Psoas muscle (tissue), 8 donors: ENCODE data around the gene SSTR5. TPM values are rescaled to one million over a fixed set of nuclear protein-coding genes. Genes with fewer than 3 reads are reported as not detected.

Experiments
- ATAC-seq, 4 donors: fragments of 200-7000 bp; cut with Tn5 transposase; one replicate each; pipeline ENCODE4 v1.9.1; 2020; ENCODE audit warnings: moderate library complexity in 3 of 4, mild to moderate bottlenecking in 2 of 4
- DNase-seq, 2 donors: peaks; one replicate each; pipeline ENCODE4 v3.0.0-alpha.2; 2020
- H3K27ac ChIP-seq: fragments of 200-600 bp; one replicate; pipeline ENCODE4 v1.8.0; 2022
- H3K27me3 ChIP-seq, 3 donors: fragments of 200-600 bp in 1 of 3; one replicate each; pipeline versions ENCODE4 v1.6.1 to v1.8.0; 2013 to 2022; ENCODE audit warnings: low read length in 2 of 3, mild to moderate bottlenecking in 2 of 3, moderate library complexity in 1 of 3; ENCODE audit not compliant: insufficient read depth in 3 of 3
- H3K36me3 ChIP-seq, 2 donors: fragments of 200-600 bp in 1 of 2; one replicate each; pipeline versions ENCODE4 v1.6.1 to v1.8.0; 2013 to 2022; ENCODE audit warnings: low read depth in 1 of 2, mild to moderate bottlenecking in 1 of 2, moderate library complexity in 1 of 2; ENCODE audit not compliant: insufficient read depth in 1 of 2
- H3K4me1 ChIP-seq: fragments of 200-600 bp; one replicate; pipeline ENCODE4 v1.8.0; 2022
- H3K4me3 ChIP-seq: fragments of 200-600 bp; one replicate; pipeline ENCODE4 v1.8.0; 2022; ENCODE audit warnings: mild to moderate bottlenecking
- H3K9me3 ChIP-seq: fragments of 200-600 bp; one replicate; pipeline ENCODE4 v1.8.0; 2022
- WGBS, 3 donors: extraction: QIAGEN DNeasy Blood & Tissue Kit; methylation state at CpG; one replicate each; pipeline versions ENCODE4 v1.1.6 to v1.1.7; 2013; 5-methylcytosine and 5-hydroxymethylcytosine counted together
- intact Hi-C, 2 donors: fragments of 100-400 bp; cut with DNase I; formaldehyde crosslinking; loops; one replicate each; pipeline versions ENCODE4 v1.11.0 to v1.14.2; 2022
- polyA plus RNA-seq, 3 donors: library from polyadenylated mRNA; stranded (reverse); fragments of 200-250 nt; gene quantifications; one replicate each; pipeline ENCODE4 v1.2.3, GENCODE V29; 2013
- total RNA-seq, 4 donors: library from RNA; stranded (reverse); fragmentation: NEBNext Ultra II Directional in 2 of 4; extraction: Animal tissue kit (Norgen Biotek cat#: 25700) in 2 of 4; gene quantifications; one replicate each; pipeline versions ENCODE4 v1.2.1 to v1.2.4, GENCODE V29; 2021 to 2023
- TF ChIP-seq, protein P1 (sequence below): fragments of 200-600 bp; IDR thresholded peaks from one replicate; pipeline ENCODE4 v1.8.0; 2022; ENCODE audit warnings: antibody characterized with exemption
- donor health status: healthy with polysubstance abuse.
- donor health status: DM: no; HTN: no; CAD: no; lungs with moderate emphysema.
- donor health status: Bipolar disorder and iron deficiency.
- donor health status: healthy.
- donor health status: DM: yes; HTN: yes; CAD: no.
- donor health status: DM: no; HTN: no; CAD: no.
- donor health status: DM: no; HTN: no; CAD: no.
- donor health status: DM: yes; HTN: yes; CAD: no.

The SSTR5 gene
- total and polyA plus RNA-seq, 7 donors = 0.03 to 0.32 (median 0.08) TPM; not detected in 3

GRCh38 chr16:1070084-1070863, 2.3 kb upstream of the SSTR5 start:
- ATAC-seq = no peak
- TF ChIP-seq, protein P1, sequence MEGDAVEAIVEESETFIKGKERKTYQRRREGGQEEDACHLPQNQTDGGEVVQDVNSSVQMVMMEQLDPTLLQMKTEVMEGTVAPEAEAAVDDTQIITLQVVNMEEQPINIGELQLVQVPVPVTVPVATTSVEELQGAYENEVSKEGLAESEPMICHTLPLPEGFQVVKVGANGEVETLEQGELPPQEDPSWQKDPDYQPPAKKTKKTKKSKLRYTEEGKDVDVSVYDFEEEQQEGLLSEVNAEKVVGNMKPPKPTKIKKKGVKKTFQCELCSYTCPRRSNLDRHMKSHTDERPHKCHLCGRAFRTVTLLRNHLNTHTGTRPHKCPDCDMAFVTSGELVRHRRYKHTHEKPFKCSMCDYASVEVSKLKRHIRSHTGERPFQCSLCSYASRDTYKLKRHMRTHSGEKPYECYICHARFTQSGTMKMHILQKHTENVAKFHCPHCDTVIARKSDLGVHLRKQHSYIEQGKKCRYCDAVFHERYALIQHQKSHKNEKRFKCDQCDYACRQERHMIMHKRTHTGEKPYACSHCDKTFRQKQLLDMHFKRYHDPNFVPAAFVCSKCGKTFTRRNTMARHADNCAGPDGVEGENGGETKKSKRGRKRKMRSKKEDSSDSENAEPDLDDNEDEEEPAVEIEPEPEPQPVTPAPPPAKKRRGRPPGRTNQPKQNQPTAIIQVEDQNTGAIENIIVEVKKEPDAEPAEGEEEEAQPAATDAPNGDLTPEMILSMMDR = no peak
- no peak overlapping the region for H3K27ac ChIP-seq
- WGBS, 3 donors = 28 to 33% (median 29%) methylated on average over 30 to 32 of the region's 32 CpGs
- no peaks in the 10 kb centered on the region for H3K9me3 ChIP-seq
- no peaks in the 10 kb centered on the region for H3K4me1 ChIP-seq
- H3K4me3 ChIP-seq = no peak overlapping the region
- intact Hi-C loops = no loop called here
- no peak for DNase-seq
- no peaks in the 10 kb centered on the region for H3K36me3 ChIP-seq
- peaks cover 0 to 79% (median 39%) of the 10 kb centered on the region in 3 donors for H3K27me3 ChIP-seq

DNA sequence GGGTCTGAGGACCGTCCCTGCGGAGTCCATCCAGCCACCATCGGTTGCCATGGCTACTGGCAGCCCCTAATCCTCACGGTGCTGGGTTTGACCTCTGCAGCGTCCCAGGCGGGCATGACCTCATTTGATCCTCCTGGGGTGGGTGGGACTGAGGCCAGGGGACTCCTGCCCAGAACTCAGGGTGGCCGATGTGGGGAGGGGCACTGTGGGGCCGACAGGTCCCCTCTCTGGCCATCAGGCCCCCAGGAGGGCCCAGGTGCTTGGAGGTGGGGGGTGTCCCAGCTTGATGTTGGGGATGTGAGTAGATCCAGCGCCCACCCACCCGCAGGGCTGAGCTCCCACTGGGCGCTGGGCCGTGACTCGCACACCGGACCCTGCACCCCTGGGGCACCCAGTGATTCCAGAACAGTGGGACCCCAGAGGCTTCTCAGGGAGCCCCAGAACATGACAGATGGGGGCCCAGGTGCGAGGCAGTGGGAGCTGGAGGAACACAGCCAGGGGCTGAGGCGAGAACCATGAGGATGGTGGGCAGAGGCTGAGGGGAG, 1.6 kb upstream of the SSTR5 start:
- TF ChIP-seq, protein P1 = no peak
- Histone ChIP-seq H3K9me3 (no peaks in the 10 kb centered on the region), H3K4me3 (no peak overlapping the region), H3K27me3 (peaks cover 0 to 77% (median 38%) of the 10 kb centered on the region in 3 donors), H3K4me1 (no peaks in the 10 kb centered on the region), H3K27ac (no peak overlapping the region), H3K36me3 (no peaks in the 10 kb centered on the region)
- DNase-seq = no peak
- 19 to 27% (median 26%) methylated on average over 15 to 16 of the region's 16 CpGs for WGBS, 3 donors
- intact Hi-C loops = no loop called here
- no peak for ATAC-seq

- intact Hi-C loops = no loop called here
- no peak overlapping the region for H3K4me3 ChIP-seq
- TF ChIP-seq, protein P1 = no peak
- H3K4me1 ChIP-seq = no peaks in the 10 kb centered on the region
- peaks cover 0 to 80% (median 38%) of the 10 kb centered on the region in 3 donors for H3K27me3 ChIP-seq
- WGBS, 3 donors = 6 to 8% (median 6%) methylated on average over 30 of the region's 30 CpGs
- no peak for DNase-seq
- ATAC-seq = no peak
- no peaks in the 10 kb centered on the region for H3K9me3 ChIP-seq
- no peak overlapping the region for H3K27ac ChIP-seq
- H3K36me3 ChIP-seq = no peaks in the 10 kb centered on the region
Measured at GRCh38 chr16:1071561-1072225, 854 bp upstream of the SSTR5 start.

- no peak overlapping the region for H3K27ac ChIP-seq
- H3K4me1 ChIP-seq = no peaks in the 10 kb centered on the region
Measured at GRCh38 chr16:1073262-1073558, 663 bp downstream of the SSTR5 start.

More at GRCh38 chr16:1073262-1073558, 663 bp downstream of the SSTR5 start:
- intact Hi-C loops = no loop called here
- ATAC-seq = no peak
- TF ChIP-seq, protein P1 = no peak
- WGBS, 3 donors = 62 to 66% (median 66%) methylated on average over 12 to 13 of the region's 13 CpGs
- Histone ChIP-seq H3K4me3 (no peak overlapping the region), H3K9me3 (no peaks in the 10 kb centered on the region), H3K36me3 (no peaks in the 10 kb centered on the region), H3K27me3 (peaks cover 0 to 88% (median 36%) of the 10 kb centered on the region in 3 donors)
- DNase-seq = no peak
